Smooth muscle cell (in vitro differentiated cells): Measurements from ENCODE around the gene AKAP6. TPM values are rescaled to one million over a fixed set of nuclear protein-coding genes. Genes with fewer than 3 reads are reported as not detected.

ENCODE experiments used
- DNase-seq: peaks from one replicate; lab custom pipeline; 2025; ENCODE audit not compliant: unreplicated experiment; lab: John Stamatoyannopoulos, UW
- H2AFZ ChIP-seq: fragments of 200-600 bp; sonication (generic); 2 replicates; pipeline ENCODE4 v1.6.0; 2016; ENCODE audit warnings: antibody characterized with exemption, low read depth, mild to moderate bottlenecking
- H3F3A ChIP-seq: fragments of 200-600 bp; sonication (generic); 2 replicates; pipeline ENCODE4 v1.6.0; 2017; ENCODE audit warnings: antibody characterized with exemption, low read depth
- H3K27ac ChIP-seq: fragments of 200-600 bp; sonication (generic); 2 replicates; pipeline ENCODE4 v1.5.1; 2016; ENCODE audit warnings: low read depth, mild to moderate bottlenecking
- H3K27me3 ChIP-seq: fragments of 200-600 bp; sonication (generic); 2 replicates; pipeline ENCODE4 v1.6.1; 2016; ENCODE audit warnings: low read depth, mild to moderate bottlenecking
- H3K36me3 ChIP-seq: fragments of 200-600 bp; sonication (generic); 2 replicates; pipeline ENCODE4 v1.5.1; 2016; ENCODE audit warnings: low read depth
- H3K4me1 ChIP-seq: fragments of 200-600 bp; sonication (generic); 2 replicates; pipeline ENCODE4 v1.5.1; 2016; ENCODE audit warnings: low read depth
- H3K4me2 ChIP-seq: fragments of 200-600 bp; sonication (generic); 2 replicates; pipeline ENCODE4 v1.6.0; 2016; ENCODE audit warnings: mild to moderate bottlenecking
- H3K4me3 ChIP-seq: fragments of 200-600 bp; sonication (generic); 2 replicates; pipeline ENCODE4 v1.5.1; 2016; ENCODE audit warnings: mild to moderate bottlenecking
- H3K79me2 ChIP-seq: fragments of 200-600 bp; sonication (generic); 2 replicates; pipeline ENCODE4 v1.6.0; 2016; ENCODE audit warnings: low read depth, mild to moderate bottlenecking
- H3K9ac ChIP-seq: fragments of 200-600 bp; sonication (generic); 2 replicates; pipeline ENCODE4 v1.6.0; 2016; ENCODE audit warnings: low read depth
- H3K9me3 ChIP-seq: fragments of 200-600 bp; sonication (generic); replicated peaks from 2 replicates; pipeline ENCODE4 v1.5.1; 2016; ENCODE audit warnings: low read depth
- H4K20me1 ChIP-seq: fragments of 200-600 bp; sonication (generic); 2 replicates; pipeline ENCODE4 v1.6.0; 2016; ENCODE audit warnings: low read depth
- CTCF ChIP-seq: fragments of 200-600 bp; sonication (generic); IDR thresholded peaks from 2 replicates; pipeline ENCODE4 v1.5.1; 2017; ENCODE audit warnings: borderline replicate concordance, mild to moderate bottlenecking, antibody characterized with exemption; ENCODE audit not compliant: insufficient read depth, poor library complexity, severe bottlenecking
- WGBS: methylation state at CpG from one replicate; pipeline ENCODE4 v1.1.7; 2016; ENCODE audit warnings: low lambda C conversion rate; 5-methylcytosine and 5-hydroxymethylcytosine counted together
- polyA plus RNA-seq: library from polyadenylated mRNA; unstranded; fragments of >200 nt; fragmentation: Nextera tagmentation; extraction: Ambion mirVana; gene quantifications from 2 replicates; pipeline ENCODE4 v1.2.1, GENCODE V29; 2016
- total RNA-seq: library from RNA; depleted of rRNA; stranded (reverse); fragments of >200 nt; gene quantifications from 2 replicates; pipeline ENCODE4 v1.2.3, GENCODE V29; 2014

The AKAP6 gene
- total and polyA plus RNA-seq, 2 experiments from 2014 or later = 1.3 to 6.4 TPM

DNA sequence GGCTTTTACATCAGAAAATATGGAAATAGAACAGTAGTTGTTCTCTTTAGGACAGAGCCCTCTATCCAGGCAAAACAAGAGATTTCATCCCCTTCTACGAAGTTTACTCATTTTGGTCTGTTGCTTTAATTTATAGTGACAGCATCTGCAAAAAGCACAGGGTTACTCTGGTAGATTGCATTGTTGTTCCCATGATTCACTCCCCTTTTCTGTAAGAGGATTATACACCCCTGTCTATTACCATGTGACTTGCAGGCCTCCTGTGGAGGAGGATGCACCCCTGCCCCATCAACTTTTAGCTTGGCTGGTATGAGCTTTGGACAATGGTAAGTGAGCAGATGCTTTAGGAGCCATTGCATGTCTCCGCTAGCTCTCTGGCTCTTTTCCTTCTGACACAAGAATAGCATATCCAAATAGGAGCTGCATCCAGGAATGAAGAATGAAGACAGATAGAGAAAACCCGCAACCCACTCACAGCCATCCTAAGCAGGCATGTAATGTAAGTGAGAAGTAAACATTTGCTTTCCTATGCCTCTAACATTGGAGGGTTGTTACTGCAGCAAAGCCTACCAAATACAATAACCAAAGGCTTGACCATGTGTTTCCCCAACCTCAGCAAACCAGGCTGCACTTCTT, 304.2 kb downstream of the AKAP6 start:
- no peaks in the 10 kb centered on the region for H3F3A ChIP-seq
- WGBS = 86% methylated on average over 3 of the region's 3 CpGs
- H2AFZ ChIP-seq = no peak overlapping the region
- H3K4me3 ChIP-seq = no peak overlapping the region
- H4K20me1 ChIP-seq = no peaks in the 10 kb centered on the region
- no peaks in the 10 kb centered on the region for H3K79me2 ChIP-seq
- no peak for DNase-seq
- peaks cover 9% of the 10 kb centered on the region for H3K4me1 ChIP-seq
- no peak overlapping the region for H3K27ac ChIP-seq
- H3K4me2 ChIP-seq = no peak overlapping the region
- TF ChIP-seq CTCF = no peak
- H3K27me3 ChIP-seq = no peaks in the 10 kb centered on the region
- no peaks in the 10 kb centered on the region for H3K9me3 ChIP-seq
- H3K9ac ChIP-seq = no peak overlapping the region
- no peaks in the 10 kb centered on the region for H3K36me3 ChIP-seq

DNA sequence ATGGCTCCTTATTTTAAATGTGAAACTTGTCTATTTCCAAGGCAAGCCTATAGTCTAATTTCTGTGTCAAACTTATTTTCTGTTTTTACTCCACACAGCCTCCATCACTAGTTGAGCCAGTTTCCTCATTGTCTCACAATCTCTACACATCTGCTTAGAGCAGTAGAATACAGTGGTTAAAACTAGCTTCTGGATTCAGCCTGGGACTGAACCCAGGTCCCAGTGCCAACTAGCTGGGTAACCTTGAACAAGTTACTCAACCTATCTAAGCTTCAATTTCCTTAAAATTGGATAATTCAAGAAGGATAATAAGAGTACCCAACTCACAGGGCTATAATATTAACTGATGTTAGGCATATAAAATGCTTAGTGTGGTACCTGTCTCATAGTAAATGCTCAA, 304.8 kb downstream of the AKAP6 start:
- no peaks in the 10 kb centered on the region for H3K9me3 ChIP-seq
- H3K27ac ChIP-seq = no peak overlapping the region
- H4K20me1 ChIP-seq = no peaks in the 10 kb centered on the region
- no peaks in the 10 kb centered on the region for H3K36me3 ChIP-seq
- H3K4me1 ChIP-seq = peaks cover 9% of the 10 kb centered on the region
- no peaks in the 10 kb centered on the region for H3K79me2 ChIP-seq
- DNase-seq = no peak
- no peak overlapping the region for H3K4me2 ChIP-seq
- no peak overlapping the region for H2AFZ ChIP-seq
- H3K9ac ChIP-seq = no peak overlapping the region
- TF ChIP-seq CTCF = no peak
- no peaks in the 10 kb centered on the region for H3K27me3 ChIP-seq
- H3F3A ChIP-seq = no peaks in the 10 kb centered on the region
- no peak overlapping the region for H3K4me3 ChIP-seq

- no peak for TF ChIP-seq CTCF
- no peaks in the 10 kb centered on the region for H3K79me2 ChIP-seq
- H3K27ac ChIP-seq = peak overlapping the region; percentile 7
- no peak overlapping the region for H3K4me3 ChIP-seq
- H2AFZ ChIP-seq = no peak overlapping the region
- WGBS = 37% methylated on average over 2 of the region's 2 CpGs
- H3K4me1 ChIP-seq = peaks cover 9% of the 10 kb centered on the region
- H3K36me3 ChIP-seq = no peaks in the 10 kb centered on the region
- no peaks in the 10 kb centered on the region for H3K9me3 ChIP-seq
- H3F3A ChIP-seq = no peaks in the 10 kb centered on the region
- DNase-seq = no peak
- H3K27me3 ChIP-seq = no peaks in the 10 kb centered on the region
- peak overlapping the region; percentile 34 for H3K4me2 ChIP-seq
- H3K9ac ChIP-seq = no peak overlapping the region
- H4K20me1 ChIP-seq = no peaks in the 10 kb centered on the region
Measured at GRCh38 chr14:32635061-32635719, 306.1 kb downstream of the AKAP6 start.

- Histone ChIP-seq H3K27ac (no peak overlapping the region), H3K4me1 (peaks cover 8% of the 10 kb centered on the region), H3K36me3 (no peaks in the 10 kb centered on the region), H3K79me2 (no peaks in the 10 kb centered on the region), H4K20me1 (no peaks in the 10 kb centered on the region), H3K4me3 (no peak overlapping the region), H3K27me3 (no peaks in the 10 kb centered on the region), H3F3A (no peaks in the 10 kb centered on the region), H2AFZ (no peak overlapping the region), H3K9ac (no peak overlapping the region), H3K9me3 (no peaks in the 10 kb centered on the region), H3K4me2 (peak overlapping the region; percentile 41)
- 40% methylated on average over 2 of the region's 2 CpGs for WGBS
- no peak for DNase-seq
- TF ChIP-seq CTCF = no peak
Measured at GRCh38 chr14:32637582-32637981, 308.5 kb downstream of the AKAP6 start.
